Stomach (tissue), 4 donors: ENCODE results near the gene SCYGR4.

Source experiments
- POLR2A ChIP-seq, 4 donors: fragments of 450-650 bp; IDR thresholded peaks; one replicate each; pipeline ENCODE4 v1.6.1; 2016; ENCODE audit warnings: antibody characterized with exemption in 4 of 4, control low read depth in 2 of 4, mild to moderate bottlenecking in 1 of 4, moderate library complexity in 1 of 4
- POLR2AphosphoS5 ChIP-seq, 3 donors: sonication (generic); formaldehyde crosslinking; IDR thresholded peaks; one replicate each; pipeline ENCODE4 v1.6.1; 2016; ENCODE audit warnings: antibody characterized with exemption in 3 of 3
- TF ChIP-seq, protein P1 (sequence below), 7 experiments: fragments of 450-650 bp in 4 of 7; fragments of 200-600 bp in 3 of 7; sonication (generic) in 3 of 7; IDR thresholded peaks; one replicate each; pipeline ENCODE4 v1.5.1; 2016 to 2019; ENCODE audit warnings: antibody characterized with exemption in 7 of 7, control low read depth in 2 of 7, mild to moderate bottlenecking in 1 of 7

DNA sequence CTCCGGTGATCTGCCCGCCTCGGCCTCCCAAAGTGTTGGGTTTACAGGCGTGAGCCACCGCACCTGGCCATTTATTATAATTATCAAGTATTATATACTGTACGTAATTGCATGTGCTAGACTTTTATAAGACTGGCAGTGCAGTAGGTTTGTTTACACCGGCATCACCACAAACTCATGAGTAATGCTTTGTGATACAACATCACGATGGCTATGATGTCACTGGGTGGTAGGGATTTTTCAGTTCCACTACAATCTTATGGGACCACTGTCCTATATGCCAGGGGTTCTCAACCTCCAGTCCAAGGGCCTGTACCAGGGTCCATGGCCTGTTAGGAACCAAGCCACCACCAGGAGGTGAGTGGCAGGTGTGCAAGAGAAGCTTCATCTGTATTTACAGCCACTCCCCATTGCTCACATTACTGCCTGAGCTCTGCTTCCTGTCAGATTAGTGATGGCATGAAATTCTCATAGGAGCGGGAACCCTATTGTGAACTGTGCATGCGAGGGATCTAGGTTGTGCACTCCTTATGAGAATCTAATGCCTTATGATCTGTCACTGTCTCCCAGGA lies 9.4 kb downstream of the SCYGR4 start:
- TF ChIP-seq, protein P1, sequence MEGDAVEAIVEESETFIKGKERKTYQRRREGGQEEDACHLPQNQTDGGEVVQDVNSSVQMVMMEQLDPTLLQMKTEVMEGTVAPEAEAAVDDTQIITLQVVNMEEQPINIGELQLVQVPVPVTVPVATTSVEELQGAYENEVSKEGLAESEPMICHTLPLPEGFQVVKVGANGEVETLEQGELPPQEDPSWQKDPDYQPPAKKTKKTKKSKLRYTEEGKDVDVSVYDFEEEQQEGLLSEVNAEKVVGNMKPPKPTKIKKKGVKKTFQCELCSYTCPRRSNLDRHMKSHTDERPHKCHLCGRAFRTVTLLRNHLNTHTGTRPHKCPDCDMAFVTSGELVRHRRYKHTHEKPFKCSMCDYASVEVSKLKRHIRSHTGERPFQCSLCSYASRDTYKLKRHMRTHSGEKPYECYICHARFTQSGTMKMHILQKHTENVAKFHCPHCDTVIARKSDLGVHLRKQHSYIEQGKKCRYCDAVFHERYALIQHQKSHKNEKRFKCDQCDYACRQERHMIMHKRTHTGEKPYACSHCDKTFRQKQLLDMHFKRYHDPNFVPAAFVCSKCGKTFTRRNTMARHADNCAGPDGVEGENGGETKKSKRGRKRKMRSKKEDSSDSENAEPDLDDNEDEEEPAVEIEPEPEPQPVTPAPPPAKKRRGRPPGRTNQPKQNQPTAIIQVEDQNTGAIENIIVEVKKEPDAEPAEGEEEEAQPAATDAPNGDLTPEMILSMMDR (IDR thresholded peaks at IDR 0.05): no peak
- no peak for TF ChIP-seq POLR2AphosphoS5 (IDR thresholded peaks at IDR 0.05)
- no peak for TF ChIP-seq POLR2A (IDR thresholded peaks at IDR 0.05)
